HG03175 (cell line): ENCODE measurements around the gene TEX53.

Experiments used
- ATAC-seq: cut with Tn5 transposase; IDR thresholded peaks from one replicate; pipeline ENCODE4 v1.9.1; 2021; ENCODE audit warnings: mild to moderate bottlenecking, moderate library complexity; ENCODE audit not compliant: unreplicated experiment

The TEX53 gene

GRCh38 chr9:114657705-114658104 lies at the start of gene TEX53:
TSS of gene TEX53 (minus strand) at chr9:114657805. CDS start at chr9:114657774, 31 bp downstream.
- no peak for ATAC-seq

GRCh38 chr9:114706711-114707110 lies 49.1 kb upstream of the TEX53 start:
- no peak for ATAC-seq

GRCh38 chr9:114701988-114702387 lies 44.4 kb upstream of the TEX53 start:
- no peak for ATAC-seq

DNA sequence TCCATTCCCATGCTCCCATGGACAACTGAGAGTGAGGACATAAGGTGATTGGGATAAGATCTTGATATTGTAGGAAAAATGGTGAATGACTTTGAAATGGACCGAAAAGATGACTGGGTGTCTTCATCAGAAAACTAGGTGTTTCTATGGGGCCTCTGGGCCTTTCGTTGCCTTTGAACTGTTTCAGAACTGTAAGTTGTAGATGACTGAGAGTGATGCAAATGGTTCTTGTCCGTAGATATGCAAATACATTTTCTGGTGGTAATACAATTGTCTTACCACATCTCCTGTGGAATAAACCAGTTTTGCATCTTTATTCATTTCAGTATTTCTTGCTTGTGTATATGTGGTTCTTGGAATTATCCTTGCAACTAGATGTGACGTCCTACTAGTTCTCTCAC lies 40.3 kb upstream of the TEX53 start:
- ATAC-seq, result peak; percentile 28

GRCh38 chr9:114696814-114697544 lies 39.4 kb upstream of the TEX53 start:
- peak; percentile 70 for ATAC-seq

DNA sequence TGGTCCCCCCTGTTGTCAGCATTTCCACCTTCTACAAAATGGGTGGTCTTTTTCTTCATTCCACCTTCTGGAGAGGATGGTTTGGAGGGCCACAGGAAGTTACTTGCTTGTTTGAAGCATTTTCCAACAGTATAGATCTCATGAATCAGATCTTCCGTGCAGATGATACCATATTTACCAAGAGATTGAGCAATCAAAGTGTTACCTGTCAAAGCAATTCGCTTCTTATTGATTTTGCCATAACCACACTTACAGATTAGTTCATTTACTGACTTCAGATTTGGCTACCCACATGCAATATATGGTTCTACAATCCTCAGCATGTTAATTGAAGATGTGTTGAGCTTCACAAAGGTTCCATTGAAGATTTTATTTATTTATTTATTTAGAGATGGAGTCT lies 38.3 kb upstream of the TEX53 start:
- no peak for ATAC-seq

- ATAC-seq, result peak; percentile 29
These were observed 37.2 kb upstream of the TEX53 start for GRCh38 chr9:114694719-114695269.

DNA sequence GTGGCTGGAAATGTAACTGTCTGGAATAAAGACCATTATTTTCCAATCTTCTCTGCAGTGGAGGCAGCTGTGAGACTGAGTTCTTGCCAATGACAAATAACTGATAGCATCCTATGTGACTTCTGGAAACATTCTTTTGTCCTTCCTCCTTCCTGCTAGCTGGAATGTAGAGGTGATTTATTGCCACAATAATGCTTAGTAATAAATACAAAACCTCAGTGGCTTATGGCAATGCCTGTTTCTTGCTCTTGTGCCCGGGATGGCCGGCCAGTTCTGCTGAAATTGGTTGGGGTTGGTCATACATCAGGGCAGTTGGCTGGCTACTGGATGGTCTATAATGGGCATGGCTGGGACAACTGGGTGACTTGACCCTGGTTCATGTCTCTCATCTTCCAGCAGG lies 36.5 kb upstream of the TEX53 start:
- no peak for ATAC-seq

GRCh38 chr9:114693248-114693855 lies 35.7 kb upstream of the TEX53 start:
- ATAC-seq, result no peak

DNA sequence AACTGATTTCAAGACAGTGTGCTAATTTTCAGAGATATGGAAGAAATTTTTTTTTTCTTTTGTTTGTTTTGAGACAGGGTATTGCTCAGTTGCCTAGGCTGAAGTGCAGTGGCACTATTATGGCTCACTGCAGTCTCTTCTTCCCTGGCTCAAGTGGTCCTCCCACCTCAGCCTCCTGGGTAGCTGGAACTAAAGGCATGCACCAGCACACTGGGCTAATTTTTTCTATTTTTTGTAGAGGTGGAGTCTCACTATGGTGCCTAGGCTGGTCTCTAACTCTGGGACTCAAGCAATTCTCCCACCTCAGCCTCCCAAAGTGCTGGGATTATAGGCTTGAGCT lies 34.3 kb upstream of the TEX53 start:
- no peak for ATAC-seq

GRCh38 chr9:114691046-114691955 lies 33.7 kb upstream of the TEX53 start:
- ATAC-seq, result peak; percentile 73

- ATAC-seq, result no peak
These were observed 32.7 kb upstream of the TEX53 start for GRCh38 chr9:114690308-114690707.

DNA sequence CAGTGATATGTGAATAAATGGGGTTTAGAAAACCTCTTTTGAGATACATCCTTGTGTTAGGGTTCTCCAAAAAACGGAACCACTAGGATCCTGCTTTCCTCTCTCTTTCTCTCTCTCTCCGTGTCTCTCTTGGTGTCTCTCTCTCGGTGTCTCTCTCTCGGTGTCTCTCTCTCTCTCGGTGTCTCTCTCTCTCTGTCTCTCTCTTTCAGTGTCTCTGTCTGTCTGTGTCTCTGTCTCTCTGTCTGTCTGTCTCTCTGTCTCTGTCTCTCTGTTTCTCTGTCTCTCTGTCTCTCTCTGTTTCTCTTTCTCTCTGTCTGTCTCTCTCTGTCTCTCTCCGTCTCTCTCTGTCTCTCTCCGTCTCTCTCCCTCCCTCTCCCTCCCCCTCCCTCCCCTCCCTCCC lies 32.2 kb upstream of the TEX53 start:
- no peak for ATAC-seq

DNA sequence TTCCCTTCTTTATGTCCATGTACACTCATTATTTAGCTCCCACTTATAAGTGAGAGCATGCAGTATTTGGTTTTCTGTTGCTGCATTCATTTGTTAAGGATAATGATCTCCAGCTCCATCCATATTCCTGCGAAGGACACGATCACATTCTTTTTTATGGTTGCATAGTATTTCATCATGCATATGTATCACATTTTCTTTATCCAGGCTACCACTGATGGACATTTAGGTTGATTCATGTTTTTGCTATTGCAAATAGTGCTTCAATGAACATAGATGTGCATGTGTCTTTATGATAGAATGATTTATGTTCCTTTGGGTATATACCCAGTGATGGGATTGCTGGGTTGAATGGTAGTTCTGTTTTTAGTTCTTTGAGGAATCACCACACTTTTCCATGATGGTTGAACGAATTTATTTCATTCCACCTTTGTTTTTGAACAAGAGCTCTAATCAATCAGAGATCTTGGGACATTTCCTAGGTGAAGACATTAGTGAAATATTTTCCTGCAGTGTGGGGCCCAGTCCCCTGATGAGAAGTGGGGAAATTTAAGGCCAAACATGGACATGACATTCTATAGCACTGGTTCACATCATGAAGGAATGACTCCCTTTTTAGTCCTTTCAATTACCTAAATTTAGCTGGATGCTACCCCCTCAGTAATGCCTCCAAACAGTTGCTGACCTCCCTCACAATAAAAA lies 31.5 kb upstream of the TEX53 start:
- no peak for ATAC-seq

GRCh38 chr9:114688379-114688778 lies 30.8 kb upstream of the TEX53 start:
- ATAC-seq, result no peak

DNA sequence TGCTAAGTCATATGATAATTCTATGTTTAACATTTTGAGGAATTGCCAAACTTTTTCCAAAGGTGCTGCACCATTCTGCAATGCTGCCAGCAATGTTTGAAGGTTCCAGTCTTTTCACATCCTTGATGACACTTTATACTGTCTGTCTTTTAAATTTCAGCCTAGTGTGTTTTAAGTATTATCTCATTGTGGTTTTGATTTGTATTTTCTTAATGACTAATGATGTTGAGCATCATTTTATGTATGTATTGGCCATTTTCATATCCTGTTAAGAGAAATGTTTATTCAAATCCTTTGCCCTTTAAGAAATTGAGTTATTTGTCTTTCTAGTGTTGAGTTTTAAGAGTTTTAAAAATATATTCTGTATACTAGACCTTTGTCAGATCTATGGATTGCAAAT lies 29.4 kb upstream of the TEX53 start:
- ATAC-seq, result no peak

- ATAC-seq, result no peak
These were observed 28.3 kb upstream of the TEX53 start for GRCh38 chr9:114685951-114686350.

DNA sequence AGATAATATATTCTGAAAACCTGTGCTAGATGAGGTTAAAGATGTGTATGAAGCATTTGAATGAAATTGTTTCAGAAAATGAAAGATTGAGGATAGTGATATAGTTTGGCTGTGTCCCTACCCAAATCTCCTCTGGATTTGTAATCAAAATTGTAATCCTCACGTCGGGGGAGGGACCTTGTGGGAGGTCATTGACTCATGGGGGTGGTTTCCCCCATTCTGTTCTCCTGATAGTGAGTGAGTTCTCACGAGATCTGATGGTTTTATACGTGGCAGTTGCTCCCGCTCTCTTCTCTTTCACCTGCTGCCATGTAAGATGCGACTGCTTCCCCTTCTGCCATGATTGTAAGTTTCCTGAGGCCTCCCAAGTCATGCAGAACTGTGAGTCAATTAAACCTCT lies 26.4 kb upstream of the TEX53 start:
- no peak for ATAC-seq

GRCh38 chr9:114682846-114683245 lies 25.2 kb upstream of the TEX53 start:
- ATAC-seq, result no peak

- peak; percentile 81 for ATAC-seq
These were observed 24.2 kb upstream of the TEX53 start, which contains the start of gene TEX48 for GRCh38 chr9:114681594-114682332. TSS of gene TEX48 (minus strand) at chr9:114682192. CDS start at chr9:114671723, 10,469 bp downstream.
